Ishikawa (cell line): ENCODE measurements around the gene ADSL.

Experiments
- CEBPB ChIP-seq: IDR thresholded peaks from 2 replicates; pipeline ENCODE4 v1.6.1; 2012
- EGR1 ChIP-seq: IDR thresholded peaks from 2 replicates; pipeline ENCODE4 v1.6.1; 2012
- EP300 ChIP-seq: IDR thresholded peaks from 2 replicates; pipeline ENCODE4 v1.6.1; 2012; ENCODE audit warnings: borderline replicate concordance
- RAD21 ChIP-seq: IDR thresholded peaks from 2 replicates; pipeline ENCODE4 v1.6.1; 2012; ENCODE audit warnings: low read depth
- TCF12 ChIP-seq: IDR thresholded peaks from 2 replicates; pipeline ENCODE4 v1.6.1; 2012; ENCODE audit warnings: low read depth
- TF ChIP-seq, protein P1 (sequence below): IDR thresholded peaks from 2 replicates; pipeline ENCODE4 v1.6.1; 2012; ENCODE audit warnings: low read depth, mild to moderate bottlenecking

GRCh38 chr22:40405178-40406062 is 59.1 kb downstream of the ADSL start:
- TF ChIP-seq, protein P1, sequence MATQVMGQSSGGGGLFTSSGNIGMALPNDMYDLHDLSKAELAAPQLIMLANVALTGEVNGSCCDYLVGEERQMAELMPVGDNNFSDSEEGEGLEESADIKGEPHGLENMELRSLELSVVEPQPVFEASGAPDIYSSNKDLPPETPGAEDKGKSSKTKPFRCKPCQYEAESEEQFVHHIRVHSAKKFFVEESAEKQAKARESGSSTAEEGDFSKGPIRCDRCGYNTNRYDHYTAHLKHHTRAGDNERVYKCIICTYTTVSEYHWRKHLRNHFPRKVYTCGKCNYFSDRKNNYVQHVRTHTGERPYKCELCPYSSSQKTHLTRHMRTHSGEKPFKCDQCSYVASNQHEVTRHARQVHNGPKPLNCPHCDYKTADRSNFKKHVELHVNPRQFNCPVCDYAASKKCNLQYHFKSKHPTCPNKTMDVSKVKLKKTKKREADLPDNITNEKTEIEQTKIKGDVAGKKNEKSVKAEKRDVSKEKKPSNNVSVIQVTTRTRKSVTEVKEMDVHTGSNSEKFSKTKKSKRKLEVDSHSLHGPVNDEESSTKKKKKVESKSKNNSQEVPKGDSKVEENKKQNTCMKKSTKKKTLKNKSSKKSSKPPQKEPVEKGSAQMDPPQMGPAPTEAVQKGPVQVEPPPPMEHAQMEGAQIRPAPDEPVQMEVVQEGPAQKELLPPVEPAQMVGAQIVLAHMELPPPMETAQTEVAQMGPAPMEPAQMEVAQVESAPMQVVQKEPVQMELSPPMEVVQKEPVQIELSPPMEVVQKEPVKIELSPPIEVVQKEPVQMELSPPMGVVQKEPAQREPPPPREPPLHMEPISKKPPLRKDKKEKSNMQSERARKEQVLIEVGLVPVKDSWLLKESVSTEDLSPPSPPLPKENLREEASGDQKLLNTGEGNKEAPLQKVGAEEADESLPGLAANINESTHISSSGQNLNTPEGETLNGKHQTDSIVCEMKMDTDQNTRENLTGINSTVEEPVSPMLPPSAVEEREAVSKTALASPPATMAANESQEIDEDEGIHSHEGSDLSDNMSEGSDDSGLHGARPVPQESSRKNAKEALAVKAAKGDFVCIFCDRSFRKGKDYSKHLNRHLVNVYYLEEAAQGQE, result no peak
- TF ChIP-seq RAD21 (no peak), EGR1 (no peak), TCF12 (no peak), CEBPB (no peak), EP300 (no peak)
